ENCODE results near the gene GABBR2. TPM values are rescaled to one million over a fixed set of nuclear protein-coding genes. Genes with fewer than 3 reads are reported as not detected.

GABBR2 gene
- total and polyA plus RNA-seq, 9 of the 15 experiments (the other 6 are each of a cell fraction or from before 2014, with no cell fraction given) = 0.15 to 1.9 (median 0.32) TPM

DNA sequence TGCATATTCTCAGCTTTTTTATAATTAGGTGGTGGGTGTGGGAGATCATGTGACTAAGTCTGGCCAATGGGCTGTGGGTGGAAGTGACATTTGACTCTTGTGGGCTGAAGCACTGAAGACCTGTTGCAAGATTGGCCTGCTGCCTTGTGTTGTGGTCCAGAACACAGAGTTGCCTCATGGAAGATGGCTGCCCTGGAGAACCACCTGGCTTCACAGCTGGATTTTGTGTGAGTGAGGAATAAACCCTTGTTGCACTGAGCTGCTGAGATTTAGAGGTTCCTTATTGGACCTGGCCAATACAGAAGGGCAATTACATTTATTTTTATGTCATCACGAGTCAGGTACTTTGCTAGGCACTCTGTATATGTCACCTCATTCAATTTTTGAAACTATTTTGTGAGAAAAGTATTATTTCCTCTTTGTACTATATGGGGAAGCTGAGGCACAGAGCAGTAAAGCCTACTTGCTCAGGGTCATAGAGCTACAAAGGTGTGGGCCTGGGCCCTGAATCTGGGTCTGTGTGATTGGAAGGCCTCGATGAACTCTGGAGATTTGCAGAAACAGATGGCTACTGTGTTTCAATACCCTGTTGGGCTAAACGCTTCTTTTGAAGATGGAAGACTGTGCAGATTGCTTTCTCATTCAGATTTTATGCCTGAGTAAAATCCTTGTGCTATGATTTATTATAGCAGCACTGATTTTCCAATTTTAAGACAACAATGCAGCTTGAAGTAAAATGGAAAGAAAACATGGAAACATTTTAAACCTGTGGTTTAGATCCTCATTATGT lies 382.1 kb downstream of the GABBR2 start (continued):
- TF ChIP-seq, protein P1, sequence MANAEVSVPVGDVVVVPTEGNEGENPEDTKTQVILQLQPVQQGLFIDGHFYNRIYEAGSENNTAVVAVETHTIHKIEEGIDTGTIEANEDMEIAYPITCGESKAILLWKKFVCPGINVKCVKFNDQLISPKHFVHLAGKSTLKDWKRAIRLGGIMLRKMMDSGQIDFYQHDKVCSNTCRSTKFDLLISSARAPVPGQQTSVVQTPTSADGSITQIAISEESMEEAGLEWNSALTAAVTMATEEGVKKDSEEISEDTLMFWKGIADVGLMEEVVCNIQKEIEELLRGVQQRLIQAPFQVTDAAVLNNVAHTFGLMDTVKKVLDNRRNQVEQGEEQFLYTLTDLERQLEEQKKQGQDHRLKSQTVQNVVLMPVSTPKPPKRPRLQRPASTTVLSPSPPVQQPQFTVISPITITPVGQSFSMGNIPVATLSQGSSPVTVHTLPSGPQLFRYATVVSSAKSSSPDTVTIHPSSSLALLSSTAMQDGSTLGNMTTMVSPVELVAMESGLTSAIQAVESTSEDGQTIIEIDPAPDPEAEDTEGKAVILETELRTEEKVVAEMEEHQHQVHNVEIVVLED (CRISPR knock-in tag; IDR thresholded peaks at IDR 0.05) = no peak
- TF ChIP-seq, protein P2, sequence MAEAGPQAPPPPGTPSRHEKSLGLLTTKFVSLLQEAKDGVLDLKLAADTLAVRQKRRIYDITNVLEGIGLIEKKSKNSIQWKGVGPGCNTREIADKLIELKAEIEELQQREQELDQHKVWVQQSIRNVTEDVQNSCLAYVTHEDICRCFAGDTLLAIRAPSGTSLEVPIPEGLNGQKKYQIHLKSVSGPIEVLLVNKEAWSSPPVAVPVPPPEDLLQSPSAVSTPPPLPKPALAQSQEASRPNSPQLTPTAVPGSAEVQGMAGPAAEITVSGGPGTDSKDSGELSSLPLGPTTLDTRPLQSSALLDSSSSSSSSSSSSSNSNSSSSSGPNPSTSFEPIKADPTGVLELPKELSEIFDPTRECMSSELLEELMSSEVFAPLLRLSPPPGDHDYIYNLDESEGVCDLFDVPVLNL (CRISPR knock-in tag; IDR thresholded peaks at IDR 0.05; ENCODE audit: low read depth) = no peak
- TF ChIP-seq PRPF4 (IDR thresholded peaks at IDR 0.05; ENCODE audit: insufficient read depth, low read depth, low read length, poor library complexity, severe bottlenecking) = no peak
- no peak for TF ChIP-seq CHD2 (IDR thresholded peaks at IDR 0.05; ENCODE audit: low read depth, low read length)
- no peak for TF ChIP-seq HNRNPH1 (optimal IDR thresholded peaks at IDR 0.05; ENCODE audit: low read depth, low read length)
- peak; percentile 68; the same call in 1 of the 2 replicates for TF ChIP-seq DMBX1 (CRISPR knock-in tag; IDR thresholded peaks at IDR 0.05; ENCODE audit: borderline replicate concordance)
- no peak for TF ChIP-seq ZNF184 (CRISPR knock-in tag; IDR thresholded peaks at IDR 0.05)
- TF ChIP-seq, protein P3, sequence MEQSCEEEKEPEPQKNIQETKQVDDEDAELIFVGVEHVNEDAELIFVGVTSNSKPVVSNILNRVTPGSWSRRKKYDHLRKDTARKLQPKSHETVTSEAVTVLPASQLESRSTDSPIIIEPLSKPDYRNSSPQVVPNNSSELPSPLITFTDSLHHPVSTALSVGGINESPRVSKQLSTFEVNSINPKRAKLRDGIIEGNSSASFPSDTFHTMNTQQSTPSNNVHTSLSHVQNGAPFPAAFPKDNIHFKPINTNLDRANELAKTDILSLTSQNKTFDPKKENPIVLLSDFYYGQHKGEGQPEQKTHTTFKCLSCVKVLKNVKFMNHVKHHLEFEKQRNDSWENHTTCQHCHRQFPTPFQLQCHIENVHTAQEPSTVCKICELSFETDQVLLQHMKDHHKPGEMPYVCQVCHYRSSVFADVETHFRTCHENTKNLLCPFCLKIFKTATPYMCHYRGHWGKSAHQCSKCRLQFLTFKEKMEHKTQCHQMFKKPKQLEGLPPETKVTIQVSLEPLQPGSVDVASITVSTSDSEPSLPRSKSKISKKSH (CRISPR knock-in tag; IDR thresholded peaks at IDR 0.05) = no peak
- TF ChIP-seq BRD4 (IDR thresholded peaks at IDR 0.05) = no peak
- no peak for TF ChIP-seq ZBTB2 (IDR thresholded peaks at IDR 0.05)
- TF ChIP-seq, protein P4, sequence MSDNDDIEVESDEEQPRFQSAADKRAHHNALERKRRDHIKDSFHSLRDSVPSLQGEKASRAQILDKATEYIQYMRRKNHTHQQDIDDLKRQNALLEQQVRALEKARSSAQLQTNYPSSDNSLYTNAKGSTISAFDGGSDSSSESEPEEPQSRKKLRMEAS (CRISPR knock-in tag; IDR thresholded peaks at IDR 0.05) = peak; percentile 69
- TF ChIP-seq MYBL2 (IDR thresholded peaks at IDR 0.05; ENCODE audit: low read depth) = no peak
- TF ChIP-seq MYBL2 (CRISPR knock-in tag; IDR thresholded peaks at IDR 0.05; ENCODE audit: borderline replicate concordance) = no peak
- no peak for TF ChIP-seq ZNF57 (CRISPR knock-in tag; IDR thresholded peaks at IDR 0.05)
- no peak for TF ChIP-seq NBN (IDR thresholded peaks at IDR 0.05; ENCODE audit: low read depth)
- TF ChIP-seq ZNF232 (CRISPR knock-in tag; IDR thresholded peaks at IDR 0.05) = no peak
- TF ChIP-seq STAT5A (IDR thresholded peaks at IDR 0.05; ENCODE audit: borderline replicate concordance, low read length) = no peak
- TF ChIP-seq ZNF644 (tag; IDR thresholded peaks at IDR 0.05; ENCODE audit: low read depth) = 0 out of 2 replicates have a peak, but pooled peaks have one; percentile 52

All from K562 (cell line).